Liver (tissue), 3 donors: Measurements from ENCODE around the gene BRSK1.

Source experiments
- EGR1 ChIP-seq, 2 donors: IDR thresholded peaks; 2 replicates each; pipeline ENCODE4 v1.6.1; 2016 to 2018; ENCODE audit warnings: antibody characterized with exemption in 2 of 2, low read depth in 2 of 2
- GABPA ChIP-seq, 2 donors: IDR thresholded peaks in 1 of 2; conservative IDR thresholded peaks in 1 of 2; 2 replicates each; pipeline ENCODE4 v1.6.1; 2016; ENCODE audit warnings: antibody characterized with exemption in 2 of 2, mild to moderate bottlenecking in 1 of 2, moderate library complexity in 1 of 2
- RAD21 ChIP-seq, 2 donors: IDR thresholded peaks; 2 replicates each; pipeline ENCODE4 v1.6.1; 2016; ENCODE audit warnings: antibody characterized with exemption in 2 of 2, mild to moderate bottlenecking in 2 of 2
- REST ChIP-seq: IDR thresholded peaks from 2 replicates; pipeline ENCODE4 v1.6.1; 2016; ENCODE audit warnings: antibody characterized with exemption, mild to moderate bottlenecking
- YY1 ChIP-seq: IDR thresholded peaks from 2 replicates; pipeline ENCODE4 v1.6.1; 2016; ENCODE audit warnings: antibody characterized with exemption, mild to moderate bottlenecking
- TF ChIP-seq, protein P1 (sequence below): fragments of 150-350 bp; IDR thresholded peaks from 2 replicates; pipeline ENCODE4 v1.5.1; 2017; ENCODE audit warnings: improper control_type of control experiment, low read depth, low read length; ENCODE audit not compliant: missing input control
- donor health status: healthy.
- donor health status: healthy.

DNA sequence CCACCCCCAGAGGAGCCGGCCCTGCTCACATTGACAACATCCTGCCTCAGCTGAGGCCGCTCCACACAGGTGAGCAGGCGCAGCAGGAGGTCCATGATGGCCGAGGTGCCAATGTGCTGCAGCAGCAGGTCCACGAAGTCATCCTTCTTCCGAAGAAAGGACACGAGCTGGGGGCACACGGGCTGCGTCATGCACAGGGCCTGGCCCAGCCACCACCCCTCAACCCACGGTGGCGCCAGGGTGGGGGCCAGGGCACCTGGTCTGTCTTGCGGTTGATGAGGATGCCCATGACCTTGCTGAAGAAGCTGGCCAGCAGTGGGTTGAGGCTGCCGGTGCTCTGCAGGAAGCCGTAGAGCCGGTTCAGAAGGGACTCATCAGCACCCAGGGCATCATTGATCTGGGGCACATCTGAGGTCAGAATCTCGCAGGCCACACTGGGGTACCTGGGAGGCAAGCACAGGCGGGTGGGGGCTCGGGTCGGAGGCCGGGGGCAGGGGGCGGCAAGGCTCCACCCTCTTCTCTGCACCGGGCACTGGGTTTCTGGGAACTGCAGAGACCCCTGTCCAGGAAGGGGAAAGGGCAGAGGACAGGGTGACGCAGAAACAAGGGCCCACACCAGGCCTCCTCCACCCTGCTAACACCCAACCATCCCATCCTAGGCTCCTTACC lies 38.4 kb upstream of the BRSK1 start:
- TF ChIP-seq, protein P1, sequence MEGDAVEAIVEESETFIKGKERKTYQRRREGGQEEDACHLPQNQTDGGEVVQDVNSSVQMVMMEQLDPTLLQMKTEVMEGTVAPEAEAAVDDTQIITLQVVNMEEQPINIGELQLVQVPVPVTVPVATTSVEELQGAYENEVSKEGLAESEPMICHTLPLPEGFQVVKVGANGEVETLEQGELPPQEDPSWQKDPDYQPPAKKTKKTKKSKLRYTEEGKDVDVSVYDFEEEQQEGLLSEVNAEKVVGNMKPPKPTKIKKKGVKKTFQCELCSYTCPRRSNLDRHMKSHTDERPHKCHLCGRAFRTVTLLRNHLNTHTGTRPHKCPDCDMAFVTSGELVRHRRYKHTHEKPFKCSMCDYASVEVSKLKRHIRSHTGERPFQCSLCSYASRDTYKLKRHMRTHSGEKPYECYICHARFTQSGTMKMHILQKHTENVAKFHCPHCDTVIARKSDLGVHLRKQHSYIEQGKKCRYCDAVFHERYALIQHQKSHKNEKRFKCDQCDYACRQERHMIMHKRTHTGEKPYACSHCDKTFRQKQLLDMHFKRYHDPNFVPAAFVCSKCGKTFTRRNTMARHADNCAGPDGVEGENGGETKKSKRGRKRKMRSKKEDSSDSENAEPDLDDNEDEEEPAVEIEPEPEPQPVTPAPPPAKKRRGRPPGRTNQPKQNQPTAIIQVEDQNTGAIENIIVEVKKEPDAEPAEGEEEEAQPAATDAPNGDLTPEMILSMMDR, result no peak
- TF ChIP-seq REST, result no peak
- no peak for TF ChIP-seq RAD21 (IDR thresholded peaks at IDR 0.05)
- TF ChIP-seq GABPA (IDR thresholded peaks at IDR 0.05 in 1 of 2, conservative IDR thresholded peaks at IDR 0.05 in 1 of 2), result no peak
- TF ChIP-seq YY1, result no peak
- no peak for TF ChIP-seq EGR1 (IDR thresholded peaks at IDR 0.05; ENCODE audit: low read depth in 2 of 2)
